Measurements from ENCODE around the gene JAG2. TPM values are rescaled to one million over a fixed set of nuclear protein-coding genes. Genes with fewer than 3 reads are reported as not detected.

The JAG2 gene
- total and polyA plus RNA-seq, 2 donors from 2014 or later = 6.3 to 26.1 TPM

GRCh38 chr14:105136401-105137322 is 31.9 kb downstream of the JAG2 start:
- DNase-seq (no peak), FAIRE-seq (no peak)
- no peaks in the 10 kb centered on the region for H3K27me3 ChIP-seq (ENCODE audit: control insufficient read depth, insufficient read depth, low read length)
- no peak overlapping the region for H3K4me3 ChIP-seq (ENCODE audit: low read length in 3 of 3)
- H3K4me1 ChIP-seq (ENCODE audit: control insufficient read depth in 2 of 3, insufficient read depth in 2 of 3, low read depth in 1 of 3, low read length in 3 of 3) = no peaks in the 10 kb centered on the region
- no peak overlapping the region for H3K27ac ChIP-seq (ENCODE audit: low read depth in 2 of 2, low read length in 2 of 2)
- intact Hi-C loops (cut with DNase I) = no loop called here
- TF ChIP-seq CTCF (IDR thresholded peaks at IDR 0.05; ENCODE audit: borderline replicate concordance, extremely low read depth, insufficient read depth) = no peak
- peaks cover 0 to 14% (median 3%) of the 10 kb centered on the region in 3 donors for H3K9me3 ChIP-seq (ENCODE audit: control insufficient read depth in 2 of 3, insufficient read depth in 1 of 3, low read length in 3 of 3)
- no peaks in the 10 kb centered on the region for H3K36me3 ChIP-seq (ENCODE audit: control insufficient read depth in 2 of 3, insufficient read depth in 3 of 3, low read length in 3 of 3)
- no peak overlapping the region for H3K9ac ChIP-seq (ENCODE audit: low read length in 3 of 3)

GRCh38 chr14:105135700-105136395 is 32.7 kb downstream of the JAG2 start:
- Histone ChIP-seq H3K27ac (ENCODE audit: low read depth in 2 of 2, low read length in 2 of 2) (no peak overlapping the region), H3K36me3 (ENCODE audit: control insufficient read depth in 2 of 3, insufficient read depth in 3 of 3, low read length in 3 of 3) (no peaks in the 10 kb centered on the region), H3K9me3 (ENCODE audit: control insufficient read depth in 2 of 3, insufficient read depth in 1 of 3, low read length in 3 of 3) (peaks cover 0 to 14% (median 3%) of the 10 kb centered on the region in 3 donors), H3K9ac (ENCODE audit: low read length in 3 of 3) (no peak overlapping the region), H3K27me3 (ENCODE audit: control insufficient read depth, insufficient read depth, low read length) (no peaks in the 10 kb centered on the region), H3K4me1 (ENCODE audit: control insufficient read depth in 2 of 3, insufficient read depth in 2 of 3, low read depth in 1 of 3, low read length in 3 of 3) (no peaks in the 10 kb centered on the region), H3K4me3 (ENCODE audit: low read length in 3 of 3) (no peak overlapping the region)
- intact Hi-C loops (cut with DNase I) = no loop called here
- DNase-seq (no peak), FAIRE-seq (no peak)
- TF ChIP-seq CTCF (IDR thresholded peaks at IDR 0.05; ENCODE audit: borderline replicate concordance, extremely low read depth, insufficient read depth) = no peak

- H3K36me3 ChIP-seq (ENCODE audit: control insufficient read depth in 2 of 3, insufficient read depth in 3 of 3, low read length in 3 of 3) = no peaks in the 10 kb centered on the region
- FAIRE-seq (no peak), DNase-seq (no peak)
- no peaks in the 10 kb centered on the region for H3K9me3 ChIP-seq (ENCODE audit: control insufficient read depth in 2 of 3, insufficient read depth in 1 of 3, low read length in 3 of 3)
- no peaks in the 10 kb centered on the region for H3K4me1 ChIP-seq (ENCODE audit: control insufficient read depth in 2 of 3, insufficient read depth in 2 of 3, low read depth in 1 of 3, low read length in 3 of 3)
- no peak overlapping the region for H3K27ac ChIP-seq (ENCODE audit: low read depth in 2 of 2, low read length in 2 of 2)
- H3K9ac ChIP-seq (ENCODE audit: low read length in 3 of 3) = no peak overlapping the region
- H3K27me3 ChIP-seq (ENCODE audit: control insufficient read depth, insufficient read depth, low read length) = no peaks in the 10 kb centered on the region
- intact Hi-C loops (cut with DNase I) = no loop called here
- TF ChIP-seq CTCF (IDR thresholded peaks at IDR 0.05; ENCODE audit: borderline replicate concordance, extremely low read depth, insufficient read depth) = no peak
- H3K4me3 ChIP-seq (ENCODE audit: low read length in 3 of 3) = no peak overlapping the region
Measured at GRCh38 chr14:105132921-105133654, 35.5 kb downstream of the JAG2 start.

Measured in kidney (tissue), 14 donors.